HG03354 (cell line): ENCODE measurements around the gene WDR38.
"Not testable (repeated sequence)": the region's sequence is repeated elsewhere in the genome, so short reads cannot be mapped to it uniquely, and the experiment has no call there.

Experiments
- ATAC-seq: cut with Tn5 transposase; IDR thresholded peaks from one replicate; pipeline ENCODE4 v1.9.1; 2021; ENCODE audit warnings: mild to moderate bottlenecking; ENCODE audit not compliant: unreplicated experiment, poor library complexity, severe bottlenecking

The WDR38 gene

GRCh38 chr9:124830593-124830992 lies 22.7 kb upstream of the WDR38 start:
- ATAC-seq: no peak

GRCh38 chr9:124831642-124832364 lies 21.5 kb upstream of the WDR38 start:
- no peak for ATAC-seq

- ATAC-seq: no peak
Observed at GRCh38 chr9:124834591-124834990, 18.7 kb upstream of the WDR38 start.

- no peak for ATAC-seq
Observed at GRCh38 chr9:124835026-124835557, 18.2 kb upstream of the WDR38 start.

- ATAC-seq: not testable (repeated sequence)
Observed at GRCh38 chr9:124838132-124838531, 15.1 kb upstream of the WDR38 start.

- not testable (repeated sequence) for ATAC-seq
Observed at GRCh38 chr9:124838567-124839275, 14.5 kb upstream of the WDR38 start.

- ATAC-seq: no peak
Observed at GRCh38 chr9:124839612-124840299, 13.5 kb upstream of the WDR38 start.

- ATAC-seq: no peak
Observed at GRCh38 chr9:124840300-124840833, 12.9 kb upstream of the WDR38 start.

- no peak for ATAC-seq
Observed at GRCh38 chr9:124841075-124841821, 12.0 kb upstream of the WDR38 start.

- no peak for ATAC-seq
Observed at GRCh38 chr9:124843456-124844034, 9.7 kb upstream of the WDR38 start.

GRCh38 chr9:124844291-124844690 lies 9.0 kb upstream of the WDR38 start:
- no peak for ATAC-seq

GRCh38 chr9:124846467-124846866 lies 6.8 kb upstream of the WDR38 start:
- not testable (repeated sequence) for ATAC-seq

- no peak for ATAC-seq
Observed at GRCh38 chr9:124846969-124847368, 6.3 kb upstream of the WDR38 start.

GRCh38 chr9:124849801-124850200 lies 3.5 kb upstream of the WDR38 start:
- no peak for ATAC-seq

GRCh38 chr9:124852121-124852828 lies 985 bp upstream of the WDR38 start:
- no peak for ATAC-seq

- ATAC-seq: no peak
Observed at GRCh38 chr9:124853605-124854143, 414 bp downstream of the WDR38 start.

- no peak for ATAC-seq
Observed at GRCh38 chr9:124854161-124854560, 901 bp downstream of the WDR38 start.

GRCh38 chr9:124854822-124855221 lies 1.6 kb downstream of the WDR38 start:
- ATAC-seq: no peak
